Nucleus accumbens (tissue), 56 donors: Measurements from ENCODE around the gene HS6ST3.

ENCODE experiments used
- DNase-seq, 56 donors: peaks; one replicate each; lab custom pipeline; 2025; lab: John Stamatoyannopoulos, UW

Gene HS6ST3

DNA sequence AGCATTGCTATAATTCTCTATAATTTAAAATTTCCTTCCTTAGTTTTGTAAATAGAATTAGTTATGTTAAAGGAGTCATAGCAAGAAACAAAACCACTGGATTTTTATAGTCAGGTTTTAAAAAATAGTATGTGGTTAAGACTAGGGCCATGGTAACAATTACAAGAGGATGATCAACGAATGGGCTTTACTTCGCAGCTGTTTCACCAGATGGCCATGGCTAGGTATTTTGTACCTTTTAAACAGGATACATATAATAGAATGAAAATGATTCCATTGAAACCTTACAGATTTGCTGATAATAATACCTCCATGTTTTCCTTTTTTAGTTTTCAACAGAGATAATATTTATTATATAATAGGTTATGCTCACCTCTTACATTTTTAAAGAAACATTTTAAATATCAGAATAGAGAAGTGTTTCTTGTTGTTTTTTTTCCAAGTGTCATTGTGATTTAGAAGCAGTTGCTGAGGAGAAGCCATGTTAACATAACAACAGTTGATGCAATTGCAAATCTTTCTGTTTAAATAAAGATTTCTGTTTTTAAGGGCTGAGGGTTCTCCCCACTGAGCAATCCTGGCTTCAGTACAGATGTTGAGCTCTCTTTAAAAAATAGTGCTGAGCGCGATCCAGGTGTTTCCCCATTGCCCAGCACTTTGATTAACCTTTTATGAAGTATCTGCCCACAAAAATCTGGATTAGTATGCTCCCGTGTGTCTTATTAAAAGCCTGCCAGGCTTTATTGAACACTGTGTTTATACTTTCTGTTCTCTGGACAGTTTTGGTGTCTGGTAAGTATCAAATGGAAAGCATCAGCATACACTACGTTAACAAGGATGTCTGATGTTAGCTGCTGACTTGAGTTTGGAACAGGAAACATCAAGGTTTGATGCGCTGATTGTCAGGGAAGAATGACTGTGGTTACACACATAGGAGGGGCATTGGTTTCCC lies 205.3 kb downstream of the HS6ST3 start:
- no peak for DNase-seq

DNA sequence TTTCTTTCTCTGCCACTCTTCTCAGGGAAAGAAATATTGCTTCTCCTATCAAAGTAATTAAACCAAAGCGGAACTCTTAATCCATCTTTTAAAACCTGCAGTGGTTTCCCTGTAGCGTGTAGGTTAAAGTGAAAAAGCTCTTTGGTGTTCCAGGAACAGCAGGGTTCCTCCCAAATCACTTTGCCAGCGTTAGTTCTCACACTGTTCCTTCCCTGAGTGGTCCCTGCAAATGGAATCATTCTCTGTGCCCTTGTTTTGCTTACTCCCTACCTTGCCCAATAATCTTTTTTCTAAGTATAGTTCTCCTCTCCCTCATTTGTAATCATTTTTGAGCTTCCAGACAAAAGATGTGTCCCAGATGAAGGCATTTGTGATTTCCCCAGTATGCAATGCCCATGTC lies 207.5 kb downstream of the HS6ST3 start:
- DNase-seq: no peak

DNA sequence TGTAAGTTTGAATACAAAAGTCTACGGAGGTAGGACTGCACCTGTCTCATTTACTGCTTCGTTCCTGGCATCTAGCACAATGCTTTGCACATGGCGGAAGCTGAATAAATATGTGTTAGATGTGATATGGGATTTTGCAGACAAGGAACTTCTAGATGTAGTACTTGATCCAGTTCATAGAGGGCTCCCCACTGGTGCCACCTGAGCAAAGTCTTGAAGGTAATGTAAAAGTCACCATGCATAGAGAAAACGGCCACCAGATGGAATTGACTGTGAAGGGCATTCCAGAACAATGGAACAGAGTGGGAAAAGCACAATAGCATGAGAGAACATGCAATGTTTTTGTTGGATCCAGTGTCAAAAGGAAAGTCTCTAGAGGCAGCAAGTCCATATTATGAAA lies 209.3 kb downstream of the HS6ST3 start:
- no peak for DNase-seq

DNA sequence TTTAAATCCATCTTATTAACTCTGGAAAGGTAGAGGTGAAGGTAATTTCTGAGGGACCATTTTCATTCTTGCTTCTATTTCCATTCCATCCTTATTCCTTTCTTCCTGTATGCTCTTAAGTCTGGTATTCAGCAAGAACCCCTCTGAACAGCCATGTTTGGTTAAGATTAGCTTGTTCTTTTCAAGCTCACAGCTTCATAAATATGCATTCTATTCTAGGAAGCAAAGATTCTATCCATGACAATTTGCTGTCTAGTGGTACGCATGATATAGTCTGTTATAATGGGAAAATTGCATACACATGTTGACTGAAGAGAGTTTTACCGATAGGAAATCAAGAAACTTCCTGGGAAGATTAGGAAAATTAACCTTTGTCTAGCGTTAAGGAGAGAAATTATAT lies 218.7 kb downstream of the HS6ST3 start:
- no peak for DNase-seq

DNA sequence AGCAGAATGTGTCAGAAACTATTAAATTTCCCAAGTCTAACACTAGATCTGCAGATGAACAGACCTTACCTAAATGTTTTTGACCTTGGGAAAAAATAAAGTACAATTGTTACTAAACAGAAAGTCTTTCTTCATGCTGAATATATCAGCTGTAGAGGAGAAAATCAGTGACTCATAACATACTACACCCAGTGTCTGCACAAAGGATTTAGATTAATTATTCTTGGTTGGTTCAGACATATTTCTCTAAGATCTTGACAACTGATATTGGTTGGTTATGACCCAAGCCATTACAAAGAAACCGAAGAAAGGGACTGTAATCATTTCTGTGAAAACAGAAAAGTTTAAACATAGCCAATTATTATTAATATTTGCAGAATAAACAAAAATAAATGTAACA lies 225.1 kb downstream of the HS6ST3 start:
- DNase-seq: no peak

DNA sequence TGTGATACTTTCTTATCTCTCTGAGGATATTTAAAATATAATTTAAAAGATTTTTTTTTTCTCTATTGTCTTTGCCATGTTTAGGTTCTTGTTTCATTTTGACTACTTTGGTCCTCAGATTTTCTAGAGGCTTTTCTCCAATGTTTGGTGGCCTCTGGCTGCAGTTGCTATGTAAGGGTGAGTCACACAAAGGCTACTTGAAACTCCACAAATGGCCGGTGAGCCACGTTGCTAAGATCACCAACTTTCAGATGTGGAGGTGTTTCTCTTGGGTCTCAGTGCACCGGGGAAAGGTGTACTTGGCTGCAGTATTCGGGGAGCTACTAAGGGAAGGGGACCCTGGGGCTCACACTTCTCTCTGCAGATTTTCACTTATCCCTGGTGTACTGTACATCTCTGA lies 248.1 kb downstream of the HS6ST3 start:
- no peak for DNase-seq

DNA sequence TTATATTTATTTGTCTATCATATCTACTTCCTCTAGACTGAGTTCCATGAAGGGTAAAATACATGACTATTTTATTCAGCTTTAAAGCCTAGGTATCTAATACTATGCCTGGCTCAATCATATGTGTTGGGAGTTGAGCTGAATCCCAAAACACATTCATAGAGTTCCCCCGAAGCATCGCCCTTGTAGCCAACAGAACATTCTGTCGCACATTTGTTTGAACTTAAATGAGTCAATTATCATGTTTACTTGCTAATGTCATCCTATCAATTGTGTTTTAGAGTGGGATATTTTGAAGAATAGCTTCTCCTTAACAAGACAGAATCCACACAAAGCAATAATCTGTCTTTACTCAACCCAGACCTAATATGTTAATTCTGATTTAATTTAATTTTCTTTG lies 252.4 kb downstream of the HS6ST3 start:
- no peak for DNase-seq

DNA sequence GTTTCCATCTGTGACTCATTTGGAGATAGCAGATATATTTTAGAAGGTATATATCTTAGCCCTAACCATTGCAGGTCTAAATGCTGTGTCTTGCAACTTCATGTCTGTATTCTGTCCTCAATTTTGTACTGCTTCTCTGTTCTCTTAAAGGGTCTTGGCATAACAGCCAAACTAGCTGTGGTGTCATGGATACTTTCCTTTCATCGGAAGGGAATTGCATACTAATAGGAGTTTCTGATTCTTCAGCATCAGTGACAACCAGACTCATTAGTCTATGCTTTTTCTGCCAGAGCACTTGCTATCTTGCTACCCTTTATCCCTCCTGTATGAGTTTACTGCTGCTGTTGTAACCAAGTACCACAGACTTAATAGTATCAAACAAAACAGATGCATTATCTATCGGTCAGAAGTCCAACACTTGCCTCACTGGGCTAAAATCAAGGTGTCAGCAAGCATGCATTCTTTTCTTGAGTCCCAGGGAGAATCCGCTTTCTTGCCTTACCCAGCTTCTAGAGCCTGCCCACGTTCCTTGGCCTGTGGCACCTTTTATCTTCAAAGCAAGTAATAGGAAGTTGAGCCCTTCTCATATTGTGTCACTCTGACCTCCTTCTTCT lies 253.1 kb downstream of the HS6ST3 start:
- no peak for DNase-seq

DNA sequence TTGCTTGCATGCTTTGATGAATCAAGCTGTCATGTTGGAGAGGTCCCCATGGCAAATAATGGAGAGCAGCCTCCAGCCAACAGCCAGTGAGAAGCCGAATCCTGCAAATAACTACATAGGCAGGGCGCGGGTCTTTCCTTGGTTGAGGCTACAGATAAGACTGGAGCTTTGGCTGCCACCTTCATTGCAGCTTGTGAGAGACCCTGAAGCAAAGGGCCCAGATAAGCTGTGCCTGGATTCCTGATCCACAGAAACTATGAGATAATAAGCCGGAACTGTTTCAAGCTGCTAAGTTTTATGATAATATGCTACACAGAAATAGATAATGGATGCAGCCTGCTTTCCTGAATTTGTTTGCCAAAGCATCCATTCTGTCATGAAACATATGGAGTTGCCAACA lies 257.0 kb downstream of the HS6ST3 start:
- no peak for DNase-seq

DNA sequence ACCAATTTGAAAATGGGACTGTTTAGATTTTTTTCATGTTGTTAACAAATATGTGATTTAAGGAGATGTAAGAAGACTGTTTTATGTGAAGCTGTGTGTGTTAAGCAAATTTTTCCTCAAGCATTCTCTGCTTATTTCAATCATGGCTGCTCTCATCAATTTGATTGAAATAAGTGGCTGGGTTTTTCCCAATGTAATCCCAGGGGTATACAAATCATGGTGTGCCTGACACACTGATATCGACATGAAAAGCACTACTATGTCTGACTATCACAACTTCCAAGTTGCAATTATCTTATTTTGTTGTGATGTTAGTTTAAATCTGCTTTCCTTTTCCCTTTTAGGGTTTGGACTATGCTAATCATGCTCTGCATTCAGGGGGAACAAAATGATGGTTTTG lies 283.7 kb downstream of the HS6ST3 start:
- DNase-seq: no peak

DNA sequence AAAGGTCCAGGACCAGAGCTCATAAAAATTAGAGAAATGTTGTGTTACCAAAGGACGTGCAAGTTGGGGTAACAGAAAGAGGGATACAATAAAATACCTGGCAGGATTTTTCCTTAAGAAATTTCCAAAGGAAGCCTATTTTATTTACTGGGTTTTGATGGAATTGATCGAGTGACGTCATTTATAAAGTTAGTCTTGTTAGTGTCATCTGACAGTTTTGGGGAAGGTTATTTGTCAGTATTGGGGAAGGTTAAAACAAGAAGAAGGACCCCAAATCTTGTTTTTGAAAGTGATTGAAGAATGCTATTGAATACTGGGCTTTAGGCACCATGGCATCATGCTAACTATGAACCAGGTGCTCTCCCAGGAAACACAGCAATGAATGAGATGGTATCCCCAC lies 287.9 kb downstream of the HS6ST3 start:
- no peak for DNase-seq

DNA sequence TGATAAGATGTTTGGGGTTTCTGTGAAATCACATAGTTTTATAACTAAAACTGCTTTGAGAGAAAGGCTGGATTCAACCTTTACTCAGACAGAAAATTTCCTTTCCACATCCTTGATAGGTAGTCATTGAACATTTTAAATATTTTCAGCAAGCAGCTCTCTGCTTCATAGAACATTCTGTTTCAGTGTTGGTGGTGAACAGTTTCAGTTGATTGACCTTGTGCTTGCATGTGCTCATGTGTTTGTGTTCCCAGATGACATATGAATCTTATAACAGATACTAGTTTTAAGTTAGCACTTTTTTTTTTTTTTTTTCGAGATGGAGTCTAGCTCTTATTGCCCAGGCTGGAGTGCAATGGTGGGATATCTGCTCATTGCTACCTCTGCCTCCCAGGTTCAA lies 290.1 kb downstream of the HS6ST3 start:
- DNase-seq: no peak

DNA sequence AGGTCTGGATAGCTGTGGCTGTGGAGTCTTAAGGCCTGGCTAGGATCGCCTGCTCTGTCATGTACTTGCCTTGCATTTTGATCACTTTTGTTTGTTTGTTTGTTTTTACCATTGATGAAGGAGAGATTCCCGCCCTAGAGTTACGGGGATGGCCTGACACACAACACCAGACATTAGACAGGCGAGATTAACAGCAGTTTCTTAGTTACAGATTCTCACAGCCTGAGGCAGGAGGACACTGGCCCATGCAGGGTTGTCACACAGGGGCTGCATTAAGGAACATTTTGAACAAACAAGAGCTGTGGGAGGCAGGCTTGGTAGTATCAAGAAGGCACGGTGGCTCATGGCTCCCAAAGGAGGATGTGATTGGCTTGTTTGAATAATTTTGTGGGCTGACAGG lies 291.8 kb downstream of the HS6ST3 start:
- no peak for DNase-seq

DNA sequence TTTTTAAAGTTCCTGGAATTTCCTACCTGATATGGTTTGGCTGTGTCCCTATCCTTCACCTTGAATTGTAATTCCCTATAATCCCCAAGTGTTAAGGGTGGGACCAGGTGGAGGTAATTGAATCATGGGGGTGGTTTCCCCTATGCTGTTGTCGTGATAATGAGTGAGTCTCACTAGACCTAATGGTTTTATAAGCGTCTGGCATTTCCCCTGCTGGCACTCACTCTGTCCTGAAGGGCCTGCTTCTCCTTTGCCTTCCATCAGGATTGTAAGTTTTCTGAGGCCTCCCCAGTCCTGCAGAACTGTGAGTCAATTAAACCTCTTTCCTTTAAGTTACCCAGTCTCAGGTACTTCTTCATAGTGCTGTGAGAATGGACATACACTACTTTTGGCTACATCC lies 298.7 kb downstream of the HS6ST3 start:
- no peak for DNase-seq

DNA sequence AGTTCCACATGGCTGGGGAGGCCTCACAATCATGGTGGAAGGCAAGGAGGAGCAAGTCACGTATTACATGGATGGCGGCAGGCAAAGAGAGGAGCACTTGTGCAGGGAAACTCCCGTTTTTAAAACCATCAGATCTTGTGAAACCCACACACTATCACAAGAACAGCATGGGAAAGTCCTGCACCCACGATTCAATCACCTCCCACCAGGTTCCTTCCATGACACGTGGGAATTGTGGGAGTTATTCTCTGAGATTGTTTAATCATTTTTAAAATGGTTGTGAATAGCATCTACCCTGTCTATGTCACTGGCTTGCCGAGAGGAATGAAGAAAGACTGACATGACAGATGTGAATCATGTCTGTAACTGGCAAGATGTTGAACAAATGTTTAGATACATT lies 301.7 kb downstream of the HS6ST3 start:
- DNase-seq: peak in 18 of 56 donors; percentile 3 to 52 (median 16)

DNA sequence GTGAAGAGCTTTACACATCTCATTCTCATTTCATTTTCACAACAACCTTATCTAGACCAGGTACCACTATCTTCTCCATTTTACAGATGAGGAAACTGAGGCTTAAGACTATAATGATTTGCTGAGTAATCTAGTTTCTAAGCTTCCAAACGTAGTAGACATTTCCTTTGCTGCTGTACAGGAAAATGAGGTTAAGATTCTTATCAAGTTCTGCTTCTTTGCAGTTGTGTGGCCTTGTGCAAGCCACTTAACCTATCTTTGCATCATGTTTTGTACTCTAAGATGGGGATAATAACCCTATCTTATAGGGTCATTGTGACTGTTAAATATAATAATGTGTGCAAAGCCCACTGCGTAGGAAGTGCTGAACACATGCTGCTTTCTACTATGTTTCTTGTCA lies 307.9 kb downstream of the HS6ST3 start:
- no peak for DNase-seq

DNA sequence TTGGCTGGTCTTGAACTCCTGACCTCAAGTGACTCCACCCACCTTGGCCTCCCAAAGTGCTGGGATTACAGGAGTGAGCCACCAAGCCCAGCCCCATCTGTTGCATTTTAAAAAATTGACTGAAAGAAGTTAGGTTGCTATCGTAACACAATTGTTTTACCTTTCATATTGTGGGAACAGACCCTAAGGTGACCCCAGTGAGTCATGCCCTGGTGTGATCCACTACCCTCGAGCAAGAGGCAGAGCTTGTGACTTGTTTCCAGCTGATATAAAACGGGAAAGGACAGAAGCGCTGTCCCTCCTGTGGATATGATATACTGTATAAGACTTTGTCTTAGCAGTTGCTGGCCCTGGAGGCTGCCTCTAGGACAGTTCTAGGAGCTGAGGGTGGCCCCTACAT lies 308.6 kb downstream of the HS6ST3 start:
- DNase-seq: no peak

DNA sequence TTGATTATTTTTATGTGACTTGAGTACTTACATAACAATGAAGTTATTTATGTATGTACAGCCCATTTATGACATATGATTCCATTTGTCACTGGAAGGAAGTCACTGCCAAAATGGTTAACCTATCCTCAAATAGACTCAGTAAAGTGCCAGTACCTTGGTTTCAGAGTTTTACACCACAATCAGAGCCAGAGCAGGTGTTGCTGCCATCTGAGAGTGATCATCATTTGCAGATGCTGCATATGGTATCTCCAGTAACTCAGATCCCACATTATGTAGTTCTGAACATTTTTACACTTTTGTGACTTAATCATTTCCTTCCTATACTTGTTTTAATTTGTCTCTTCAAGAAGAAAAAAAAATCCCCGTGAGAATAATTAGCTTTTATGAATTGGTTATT lies 313.3 kb downstream of the HS6ST3 start:
- no peak for DNase-seq

DNA sequence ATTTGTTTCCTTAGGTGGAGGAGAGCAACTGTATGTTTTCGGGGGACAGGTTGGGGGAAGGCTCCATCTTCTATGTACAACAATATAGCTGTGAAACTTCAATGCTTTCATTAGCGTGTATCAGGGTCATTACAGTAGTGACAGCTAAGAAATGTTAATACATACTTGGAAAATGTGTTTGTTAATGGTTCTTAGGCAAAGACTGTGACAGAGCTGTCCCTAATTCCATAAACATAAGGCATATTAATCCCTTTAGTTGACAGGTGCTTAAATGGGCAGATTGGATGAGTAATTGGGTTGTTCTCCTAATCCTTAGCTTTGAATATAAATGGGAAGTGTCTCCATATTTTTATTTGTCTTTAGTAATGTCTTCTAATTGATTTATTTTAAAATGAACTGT lies 313.7 kb downstream of the HS6ST3 start:
- no peak for DNase-seq

DNA sequence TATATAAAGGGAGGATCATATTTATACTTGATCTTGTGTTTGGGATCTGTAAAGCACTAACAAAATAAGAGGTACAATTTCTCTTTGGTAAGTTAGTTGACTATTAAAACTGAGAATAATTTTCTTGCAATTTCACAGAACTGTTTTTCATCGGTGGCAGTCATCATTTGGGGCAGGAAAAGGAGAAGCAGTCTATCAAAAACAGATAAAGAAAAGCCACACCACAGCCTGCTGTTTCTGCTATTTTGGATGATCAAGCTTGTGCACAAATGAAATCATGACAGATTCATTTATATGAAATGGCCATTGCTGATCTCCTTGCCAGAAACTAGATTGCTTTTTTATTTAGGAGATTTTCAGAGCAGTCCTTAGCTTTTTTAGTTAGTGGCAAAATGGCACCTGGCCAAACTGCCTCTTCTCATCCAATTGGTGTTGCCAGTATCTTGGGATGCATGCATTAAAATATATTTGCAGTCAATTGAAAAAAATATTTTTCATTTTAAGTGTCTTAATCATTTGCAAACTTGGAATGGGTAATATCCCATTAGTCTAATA lies 326.0 kb downstream of the HS6ST3 start:
- no peak for DNase-seq

DNA sequence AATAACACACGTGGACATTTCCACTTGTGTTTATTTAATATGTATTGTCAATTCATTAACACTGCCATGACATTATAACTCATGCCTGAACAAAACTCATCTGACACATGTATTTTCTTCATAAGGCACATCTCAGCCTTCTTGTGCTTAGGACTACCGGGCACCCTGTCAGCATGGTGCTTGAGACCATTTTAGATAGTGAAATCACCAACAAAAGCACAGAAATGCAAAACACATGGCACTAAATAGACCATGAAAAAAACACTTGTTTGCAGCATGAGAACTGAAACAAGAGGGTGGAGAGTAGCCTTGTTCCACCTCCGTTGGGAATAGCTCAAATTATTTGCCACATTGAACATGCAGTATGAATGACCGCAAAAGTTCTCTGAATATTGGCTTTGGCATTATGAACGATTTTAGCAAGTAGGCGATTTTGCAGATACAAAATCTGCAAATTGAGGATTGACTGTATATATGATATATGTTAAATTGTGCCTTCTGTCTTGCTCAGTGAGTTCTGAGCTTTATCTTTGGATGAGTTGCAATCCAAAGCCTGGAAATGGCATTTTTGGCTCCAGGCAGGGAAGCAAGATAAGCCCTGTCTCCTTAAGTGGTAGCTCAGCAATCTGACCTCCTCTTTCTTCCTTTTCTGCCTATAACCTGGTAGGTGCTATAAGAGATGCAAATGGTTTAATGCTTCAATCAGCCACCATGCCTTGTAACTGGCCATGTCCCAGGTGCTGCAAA lies 328.2 kb downstream of the HS6ST3 start:
- no peak for DNase-seq
